Colonic mucosa (tissue), 4 donors: ENCODE measurements around the gene ITPR2. TPM values are rescaled to one million over a fixed set of nuclear protein-coding genes. Genes with fewer than 3 reads are reported as not detected.

Experiments used
- DNase-seq: peaks from one replicate; pipeline ENCODE4 v3.0.0-alpha.2; 2020
- H3K27ac ChIP-seq: fragments of 200-600 bp; one replicate; pipeline ENCODE4 v1.8.0; 2021
- H3K27me3 ChIP-seq: fragments of 200-600 bp; one replicate; pipeline ENCODE4 v1.8.0; 2021
- H3K36me3 ChIP-seq: fragments of 200-600 bp; one replicate; pipeline ENCODE4 v1.8.0; 2021
- H3K4me1 ChIP-seq: fragments of 200-600 bp; one replicate; pipeline ENCODE4 v1.8.0; 2021; ENCODE audit warnings: mild to moderate bottlenecking
- H3K4me3 ChIP-seq: fragments of 200-600 bp; one replicate; pipeline ENCODE4 v1.8.0; 2021
- H3K9ac ChIP-seq, 2 donors: one replicate each; pipeline ENCODE4 v1.7.0; 2013; ENCODE audit warnings: control low read depth in 2 of 2, low read depth in 2 of 2, low read length in 2 of 2
- H3K9me3 ChIP-seq: fragments of 200-600 bp; one replicate; pipeline ENCODE4 v1.8.0; 2021
- intact Hi-C: fragments of 100-400 bp; cut with DNase I; formaldehyde crosslinking; loops from one replicate; pipeline ENCODE4 v1.14.1; 2022
- total RNA-seq, 2 donors: library from RNA; stranded (reverse); fragmentation: NEBNext Ultra II Directional in 1 of 2; extraction: Animal tissue kit (Norgen Biotek cat#: 25700) in 1 of 2; gene quantifications; one replicate each; pipeline ENCODE4 v1.2.1, GENCODE V29; 2021
- TF ChIP-seq, protein P1 (sequence below): fragments of 200-600 bp; IDR thresholded peaks from one replicate; pipeline ENCODE4 v1.8.0; 2022; ENCODE audit warnings: antibody characterized with exemption, mild to moderate bottlenecking
- donor health status: healthy.
- donor health status: DM: no; HTN: no; CAD: no.
- donor health status: DM: no; HTN: no; CAD: no.

Gene ITPR2
- total RNA-seq, 2 donors from 2014 or later = 15.9 to 39.3 TPM

DNA sequence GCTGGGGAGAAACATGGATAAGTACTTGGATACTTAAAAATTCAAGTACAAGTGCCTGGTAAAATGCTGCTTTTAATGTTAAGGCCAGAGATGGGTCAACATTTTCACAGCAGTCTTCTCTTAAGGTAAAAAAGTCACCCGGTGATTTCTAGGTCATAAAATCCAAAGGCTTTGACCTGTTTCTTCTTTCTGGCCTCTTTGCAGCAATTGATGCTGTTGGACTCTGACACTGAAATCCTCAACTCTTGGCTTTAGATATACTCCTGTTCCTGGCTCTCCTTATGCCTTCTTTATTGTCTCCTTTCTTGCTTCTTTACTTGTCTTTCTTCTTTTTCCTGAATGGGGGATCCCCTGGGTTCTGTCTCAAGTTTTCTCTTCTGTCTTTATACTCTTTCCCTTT is 448.5 kb downstream of the ITPR2 start:
- H3K4me1 ChIP-seq = no peaks in the 10 kb centered on the region
- H3K9ac ChIP-seq = no peak overlapping the region
- no peak overlapping the region for H3K27ac ChIP-seq
- intact Hi-C loops = no loop called here
- DNase-seq = no peak
- H3K27me3 ChIP-seq = no peaks in the 10 kb centered on the region
- H3K4me3 ChIP-seq = no peak overlapping the region
- no peaks in the 10 kb centered on the region for H3K36me3 ChIP-seq
- TF ChIP-seq, protein P1, sequence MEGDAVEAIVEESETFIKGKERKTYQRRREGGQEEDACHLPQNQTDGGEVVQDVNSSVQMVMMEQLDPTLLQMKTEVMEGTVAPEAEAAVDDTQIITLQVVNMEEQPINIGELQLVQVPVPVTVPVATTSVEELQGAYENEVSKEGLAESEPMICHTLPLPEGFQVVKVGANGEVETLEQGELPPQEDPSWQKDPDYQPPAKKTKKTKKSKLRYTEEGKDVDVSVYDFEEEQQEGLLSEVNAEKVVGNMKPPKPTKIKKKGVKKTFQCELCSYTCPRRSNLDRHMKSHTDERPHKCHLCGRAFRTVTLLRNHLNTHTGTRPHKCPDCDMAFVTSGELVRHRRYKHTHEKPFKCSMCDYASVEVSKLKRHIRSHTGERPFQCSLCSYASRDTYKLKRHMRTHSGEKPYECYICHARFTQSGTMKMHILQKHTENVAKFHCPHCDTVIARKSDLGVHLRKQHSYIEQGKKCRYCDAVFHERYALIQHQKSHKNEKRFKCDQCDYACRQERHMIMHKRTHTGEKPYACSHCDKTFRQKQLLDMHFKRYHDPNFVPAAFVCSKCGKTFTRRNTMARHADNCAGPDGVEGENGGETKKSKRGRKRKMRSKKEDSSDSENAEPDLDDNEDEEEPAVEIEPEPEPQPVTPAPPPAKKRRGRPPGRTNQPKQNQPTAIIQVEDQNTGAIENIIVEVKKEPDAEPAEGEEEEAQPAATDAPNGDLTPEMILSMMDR = no peak
- no peaks in the 10 kb centered on the region for H3K9me3 ChIP-seq

DNA sequence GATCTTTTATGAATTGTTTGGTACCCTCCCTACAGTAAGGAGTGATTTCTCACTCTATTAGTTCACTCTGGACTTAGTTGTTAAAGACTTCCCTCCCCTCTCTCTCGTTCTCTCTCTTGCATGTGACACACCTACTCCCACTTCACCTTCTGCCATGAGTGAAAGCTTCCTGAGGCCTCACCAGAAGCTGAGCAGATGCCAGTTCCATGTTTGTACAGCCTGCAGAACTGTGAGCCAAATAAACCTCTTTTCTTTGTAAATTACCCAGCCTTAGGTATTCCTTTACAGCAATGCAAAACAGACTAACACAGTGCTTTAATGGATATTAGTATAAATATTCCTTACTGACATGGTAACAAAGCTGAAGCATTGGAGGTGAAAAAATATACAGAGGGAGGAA is 450.0 kb downstream of the ITPR2 start:
- Histone ChIP-seq H3K4me1 (no peaks in the 10 kb centered on the region), H3K9ac (no peak overlapping the region), H3K36me3 (no peaks in the 10 kb centered on the region), H3K27me3 (no peaks in the 10 kb centered on the region), H3K9me3 (no peaks in the 10 kb centered on the region), H3K4me3 (no peak overlapping the region), H3K27ac (no peak overlapping the region)
- DNase-seq = no peak
- intact Hi-C loops = no loop called here
- TF ChIP-seq, protein P1 = no peak

DNA sequence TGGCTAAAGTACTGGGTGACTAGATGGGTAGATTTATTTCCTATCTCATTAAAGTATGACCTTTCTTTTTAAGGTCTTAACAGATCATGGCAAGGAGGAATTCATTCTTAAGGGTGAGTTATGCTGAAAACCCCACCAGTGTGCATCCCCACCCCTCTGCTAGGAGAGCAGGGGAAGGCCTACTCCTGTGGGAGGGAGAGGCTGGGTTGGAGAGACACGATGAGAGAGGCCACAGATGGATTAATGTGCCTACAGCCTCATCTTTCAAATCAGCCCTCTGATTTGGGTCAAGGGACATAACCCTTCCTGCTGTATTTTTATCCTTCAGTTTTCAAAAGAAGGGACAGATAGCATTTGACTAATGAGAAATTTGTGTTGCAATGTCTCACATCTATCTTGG is 452.1 kb downstream of the ITPR2 start:
- H3K9ac ChIP-seq = no peak overlapping the region
- TF ChIP-seq, protein P1 = no peak
- intact Hi-C loops = no loop called here
- no peaks in the 10 kb centered on the region for H3K27me3 ChIP-seq
- H3K4me1 ChIP-seq = no peaks in the 10 kb centered on the region
- DNase-seq = no peak
- no peak overlapping the region for H3K27ac ChIP-seq
- no peaks in the 10 kb centered on the region for H3K9me3 ChIP-seq
- no peaks in the 10 kb centered on the region for H3K36me3 ChIP-seq
- H3K4me3 ChIP-seq = no peak overlapping the region

DNA sequence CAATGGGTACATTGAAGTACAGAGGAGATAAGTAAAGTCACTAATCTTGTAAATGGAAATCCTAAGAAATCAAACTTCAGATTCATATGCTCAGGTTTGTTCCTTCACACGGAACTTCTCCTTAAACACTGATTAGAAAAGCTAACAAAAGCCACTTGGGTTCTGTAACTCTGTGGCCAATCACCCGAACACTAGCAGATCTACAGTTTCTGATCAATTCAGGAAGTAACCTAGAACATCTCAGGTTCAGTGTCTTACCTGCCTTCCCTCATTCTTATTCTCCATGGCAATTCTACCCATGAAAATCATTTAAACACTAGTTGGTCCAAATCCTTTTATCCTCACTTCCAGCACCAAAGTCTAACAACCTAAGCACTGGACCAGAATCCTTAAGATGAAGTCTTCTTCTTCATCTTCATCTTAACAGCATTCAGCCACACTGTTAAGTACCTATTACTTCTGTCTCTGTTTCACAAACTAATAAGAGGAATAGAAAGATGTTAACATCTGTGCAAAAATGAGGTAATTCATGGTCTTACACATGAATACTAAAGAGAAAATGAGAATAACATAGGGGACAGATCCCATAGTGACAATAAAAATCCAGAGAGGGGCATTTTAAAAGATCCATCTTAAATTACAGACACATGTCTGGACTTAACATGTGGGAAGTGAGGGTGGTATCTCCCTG is 453.1 kb downstream of the ITPR2 start:
- TF ChIP-seq, protein P1 = no peak
- DNase-seq = no peak

DNA sequence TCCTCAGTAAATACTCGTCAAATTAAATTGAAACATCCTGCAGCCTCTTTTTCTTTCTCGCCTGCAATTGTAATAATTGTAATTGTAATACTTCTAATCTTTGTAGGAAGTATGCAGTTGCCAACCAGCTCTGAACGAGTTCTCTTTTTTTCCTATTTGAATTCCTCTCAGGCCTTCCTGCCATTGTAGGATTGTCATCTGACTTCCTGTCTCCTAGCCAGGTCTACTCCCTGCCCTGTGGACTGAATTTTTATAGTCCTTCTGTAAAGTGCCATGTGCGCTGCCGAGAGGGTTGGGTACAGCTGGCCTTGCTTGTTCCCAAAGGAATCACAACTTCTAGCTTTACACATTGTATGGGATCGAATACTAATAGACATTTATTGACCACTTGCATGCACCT is 454.3 kb downstream of the ITPR2 start:
- Histone ChIP-seq H3K27me3 (no peaks in the 10 kb centered on the region), H3K27ac (no peak overlapping the region), H3K9me3 (no peaks in the 10 kb centered on the region), H3K4me1 (no peaks in the 10 kb centered on the region), H3K9ac (no peak overlapping the region), H3K36me3 (no peaks in the 10 kb centered on the region), H3K4me3 (no peak overlapping the region)
- TF ChIP-seq, protein P1 = no peak
- intact Hi-C loops = no loop called here
- peak; percentile 40 for DNase-seq

More for the DNA sequence above, 453.1 kb downstream of the ITPR2 start:
- H3K27me3 ChIP-seq = no peaks in the 10 kb centered on the region
- H3K9ac ChIP-seq = no peak overlapping the region
- intact Hi-C loops = no loop called here
- H3K4me3 ChIP-seq = no peak overlapping the region
- no peaks in the 10 kb centered on the region for H3K4me1 ChIP-seq
- no peaks in the 10 kb centered on the region for H3K9me3 ChIP-seq
- H3K36me3 ChIP-seq = no peaks in the 10 kb centered on the region
- H3K27ac ChIP-seq = no peak overlapping the region
